ENCODE data around the gene CYP26C1.

- TF ChIP-seq POLR2A (IDR thresholded peaks at IDR 0.05) (no peak), CTCF (IDR thresholded peaks at IDR 0.05) (no peak)
Observed at GRCh38 chr10:93099670-93100069, 39.1 kb downstream of the CYP26C1 start.
